Esophagus muscularis mucosa (tissue), 4 donors: ENCODE measurements around the gene ELAVL4.

ENCODE experiments used
- EP300 ChIP-seq: sonication (generic); formaldehyde crosslinking; IDR thresholded peaks from one replicate; pipeline ENCODE4 v1.6.1; 2017; ENCODE audit warnings: antibody characterized with exemption
- POLR2A ChIP-seq: fragments of 450-650 bp; IDR thresholded peaks from one replicate; pipeline ENCODE4 v1.6.1; 2017; ENCODE audit warnings: antibody characterized with exemption, moderate library complexity, mild to moderate bottlenecking, low read depth
- POLR2AphosphoS5 ChIP-seq, 2 donors: sonication (generic); formaldehyde crosslinking; IDR thresholded peaks; one replicate each; pipeline ENCODE4 v1.6.1; 2017; ENCODE audit warnings: antibody characterized with exemption in 2 of 2
- TF ChIP-seq, protein P1 (sequence below), 3 experiments: fragments of 200-600 bp in 2 of 3; fragments of 450-650 bp in 1 of 3; sonication (generic) in 2 of 3; IDR thresholded peaks; one replicate each; pipeline ENCODE4 v1.5.1; 2017 to 2019; ENCODE audit warnings: antibody characterized with exemption in 3 of 3, mild to moderate bottlenecking in 2 of 3, moderate library complexity in 1 of 3

DNA sequence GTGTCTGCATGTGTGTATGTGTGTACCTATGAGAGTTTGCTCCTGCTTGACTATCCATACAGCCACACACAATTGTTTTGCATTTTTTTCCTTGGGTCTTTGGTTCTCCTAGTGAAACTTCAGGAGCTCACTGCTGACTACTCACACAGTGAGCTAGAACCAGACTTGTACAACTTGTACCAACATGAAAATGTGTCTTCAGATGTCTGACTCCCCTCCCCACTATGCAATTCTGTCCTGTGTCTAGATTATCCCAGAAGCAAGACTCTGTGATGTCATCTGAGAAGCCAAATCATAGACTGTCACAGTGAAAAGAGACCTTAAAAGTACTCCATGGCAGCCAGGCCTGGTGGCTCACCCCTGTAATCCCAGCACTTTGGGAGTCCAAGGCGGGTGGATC is 49.7 kb downstream of the ELAVL4 start:
- TF ChIP-seq POLR2AphosphoS5 (IDR thresholded peaks at IDR 0.05) (no peak), POLR2A (no peak), EP300 (no peak)
- TF ChIP-seq, protein P1, sequence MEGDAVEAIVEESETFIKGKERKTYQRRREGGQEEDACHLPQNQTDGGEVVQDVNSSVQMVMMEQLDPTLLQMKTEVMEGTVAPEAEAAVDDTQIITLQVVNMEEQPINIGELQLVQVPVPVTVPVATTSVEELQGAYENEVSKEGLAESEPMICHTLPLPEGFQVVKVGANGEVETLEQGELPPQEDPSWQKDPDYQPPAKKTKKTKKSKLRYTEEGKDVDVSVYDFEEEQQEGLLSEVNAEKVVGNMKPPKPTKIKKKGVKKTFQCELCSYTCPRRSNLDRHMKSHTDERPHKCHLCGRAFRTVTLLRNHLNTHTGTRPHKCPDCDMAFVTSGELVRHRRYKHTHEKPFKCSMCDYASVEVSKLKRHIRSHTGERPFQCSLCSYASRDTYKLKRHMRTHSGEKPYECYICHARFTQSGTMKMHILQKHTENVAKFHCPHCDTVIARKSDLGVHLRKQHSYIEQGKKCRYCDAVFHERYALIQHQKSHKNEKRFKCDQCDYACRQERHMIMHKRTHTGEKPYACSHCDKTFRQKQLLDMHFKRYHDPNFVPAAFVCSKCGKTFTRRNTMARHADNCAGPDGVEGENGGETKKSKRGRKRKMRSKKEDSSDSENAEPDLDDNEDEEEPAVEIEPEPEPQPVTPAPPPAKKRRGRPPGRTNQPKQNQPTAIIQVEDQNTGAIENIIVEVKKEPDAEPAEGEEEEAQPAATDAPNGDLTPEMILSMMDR (IDR thresholded peaks at IDR 0.05) = no peak
